NOMO-1 treated with DMSO at 0.1 percent for 48 hours (cell line): ENCODE results near the gene PRR11.
"Not testable (repeated sequence)": the region's sequence is repeated elsewhere in the genome, so short reads cannot be mapped to it uniquely, and the experiment has no call there.

Experiments
- DNase-seq: peaks from one replicate; lab custom pipeline; 2025; ENCODE audit not compliant: unreplicated experiment; lab: John Stamatoyannopoulos, UW

PRR11 gene

GRCh38 chr17:59155439-59156177 lies at the start of gene PRR11:
TSS of gene PRR11 (plus strand) at chr17:59155746. CDS start at chr17:59169753, 14,007 bp downstream.
- DNase-seq, result peak; percentile 100

- no peak for DNase-seq
Observed at GRCh38 chr17:59105852-59106462, 49.6 kb upstream of the PRR11 start.

GRCh38 chr17:59106463-59107305 lies 48.9 kb upstream of the PRR11 start, which contains the start of gene TRIM37:
TSS of gene TRIM37 (minus strand) at chr17:59106880. CDS start at chr17:59106461, 419 bp downstream.
- DNase-seq, result peak; percentile 96

GRCh38 chr17:59107306-59107670 lies 48.3 kb upstream of the PRR11 start:
- no peak for DNase-seq

GRCh38 chr17:59108400-59109102 lies 47.0 kb upstream of the PRR11 start:
- no peak for DNase-seq

- DNase-seq, result no peak
Observed at GRCh38 chr17:59110973-59111372, 44.6 kb upstream of the PRR11 start.

GRCh38 chr17:59111539-59111938 lies 44.0 kb upstream of the PRR11 start:
- no peak for DNase-seq

- no peak for DNase-seq
Observed at GRCh38 chr17:59115474-59115873, 40.1 kb upstream of the PRR11 start.

- DNase-seq, result no peak
Observed at GRCh38 chr17:59121901-59122480, 33.6 kb upstream of the PRR11 start.

- no peak for DNase-seq
Observed at GRCh38 chr17:59124665-59125064, 30.9 kb upstream of the PRR11 start.

- DNase-seq, result no peak
Observed at GRCh38 chr17:59126809-59127417, 28.6 kb upstream of the PRR11 start.

GRCh38 chr17:59129814-59130213 lies 25.7 kb upstream of the PRR11 start:
- DNase-seq, result no peak

GRCh38 chr17:59131131-59131530 lies 24.4 kb upstream of the PRR11 start:
- no peak for DNase-seq

GRCh38 chr17:59138339-59138738 lies 17.2 kb upstream of the PRR11 start:
- DNase-seq, result not testable (repeated sequence)

GRCh38 chr17:59139939-59140338 lies 15.6 kb upstream of the PRR11 start:
- no peak for DNase-seq

- no peak for DNase-seq
Observed at GRCh38 chr17:59141860-59142259, 13.7 kb upstream of the PRR11 start.

GRCh38 chr17:59145571-59146096 lies 9.9 kb upstream of the PRR11 start:
- DNase-seq, result no peak

- DNase-seq, result no peak
Observed at GRCh38 chr17:59149051-59149450, 6.5 kb upstream of the PRR11 start.

GRCh38 chr17:59149841-59150511 lies 5.6 kb upstream of the PRR11 start:
- no peak for DNase-seq

GRCh38 chr17:59151006-59151405 lies 4.5 kb upstream of the PRR11 start:
- no peak for DNase-seq
